Endothelial cell of umbilical vein (primary cell): Measurements from ENCODE around the gene ADIPOR2.

Experiments
- CTCF ChIP-seq, 2 donors: IDR thresholded peaks; 1 replicate in 1 of 2; 2 replicates in 1 of 2; pipeline ENCODE4 v1.5.1; 2011; ENCODE audit warnings: low read length in 2 of 2, mild to moderate bottlenecking in 2 of 2, moderate library complexity in 2 of 2, control low read depth in 1 of 2, inconsistent platforms in 1 of 2, low read depth in 1 of 2; ENCODE audit not compliant: insufficient read depth in 1 of 2; ENCODE audit errors: extremely low read depth in 1 of 2
- EZH2 ChIP-seq: IDR thresholded peaks from 2 replicates; pipeline ENCODE4 v1.6.1; 2012; ENCODE audit warnings: borderline replicate concordance, low read depth, mild to moderate bottlenecking, moderate library complexity, low read length, inconsistent platforms; ENCODE audit not compliant: severe bottlenecking
- GATA2 ChIP-seq: IDR thresholded peaks from 2 replicates; pipeline ENCODE4 v1.7.0; 2011; ENCODE audit warnings: low read depth, mild to moderate bottlenecking, moderate library complexity, mixed read lengths, low read length; ENCODE audit not compliant: insufficient read length, insufficient read depth
- JUN ChIP-seq: IDR thresholded peaks from 2 replicates; pipeline ENCODE4 v1.6.1; 2011; ENCODE audit warnings: borderline replicate concordance, low read depth; ENCODE audit not compliant: insufficient read length, insufficient read depth
- MAX ChIP-seq: IDR thresholded peaks from 2 replicates; pipeline ENCODE4 v1.6.1; 2011; ENCODE audit not compliant: insufficient read depth, insufficient read length
- MYC ChIP-seq: IDR thresholded peaks from one replicate; pipeline ENCODE4 v1.6.1; 2011; ENCODE audit warnings: mild to moderate bottlenecking, low read depth, low read length
- POLR2A ChIP-seq: IDR thresholded peaks from 2 replicates; pipeline ENCODE4 v1.6.1; 2012; ENCODE audit warnings: low read depth, mild to moderate bottlenecking, control low read depth, low read length
- POLR2AphosphoS5 ChIP-seq: IDR thresholded peaks from 2 replicates; pipeline ENCODE4 v1.6.1; 2012; ENCODE audit warnings: low read depth, mild to moderate bottlenecking, control low read depth, low read length, moderate library complexity; ENCODE audit not compliant: insufficient read depth

- no peak for TF ChIP-seq CTCF (IDR thresholded peaks at IDR 0.05; ENCODE audit: extremely low read depth in 1 of 2, insufficient read depth in 1 of 2, low read depth in 1 of 2, low read length in 2 of 2)
- no peak for TF ChIP-seq MYC
- no peak for TF ChIP-seq EZH2
- TF ChIP-seq POLR2AphosphoS5 = peak; percentile 82
- TF ChIP-seq POLR2A = peak; percentile 91
- TF ChIP-seq GATA2 = no peak
- TF ChIP-seq JUN = no peak
- peak; percentile 74 for TF ChIP-seq MAX
Observed at GRCh38 chr12:1690578-1691122, at the start of gene ADIPOR2.
